GM18868 (cell line): ENCODE results near the gene MAP1A.
A peak's percentile ranks its signal among the peaks of the same experiment; 100 is the strongest.

Experiments
- ATAC-seq: cut with Tn5 transposase; IDR thresholded peaks from one replicate; pipeline ENCODE4 v1.9.1; 2021; ENCODE audit warnings: mild to moderate bottlenecking, moderate library complexity; ENCODE audit not compliant: unreplicated experiment

The MAP1A gene

DNA sequence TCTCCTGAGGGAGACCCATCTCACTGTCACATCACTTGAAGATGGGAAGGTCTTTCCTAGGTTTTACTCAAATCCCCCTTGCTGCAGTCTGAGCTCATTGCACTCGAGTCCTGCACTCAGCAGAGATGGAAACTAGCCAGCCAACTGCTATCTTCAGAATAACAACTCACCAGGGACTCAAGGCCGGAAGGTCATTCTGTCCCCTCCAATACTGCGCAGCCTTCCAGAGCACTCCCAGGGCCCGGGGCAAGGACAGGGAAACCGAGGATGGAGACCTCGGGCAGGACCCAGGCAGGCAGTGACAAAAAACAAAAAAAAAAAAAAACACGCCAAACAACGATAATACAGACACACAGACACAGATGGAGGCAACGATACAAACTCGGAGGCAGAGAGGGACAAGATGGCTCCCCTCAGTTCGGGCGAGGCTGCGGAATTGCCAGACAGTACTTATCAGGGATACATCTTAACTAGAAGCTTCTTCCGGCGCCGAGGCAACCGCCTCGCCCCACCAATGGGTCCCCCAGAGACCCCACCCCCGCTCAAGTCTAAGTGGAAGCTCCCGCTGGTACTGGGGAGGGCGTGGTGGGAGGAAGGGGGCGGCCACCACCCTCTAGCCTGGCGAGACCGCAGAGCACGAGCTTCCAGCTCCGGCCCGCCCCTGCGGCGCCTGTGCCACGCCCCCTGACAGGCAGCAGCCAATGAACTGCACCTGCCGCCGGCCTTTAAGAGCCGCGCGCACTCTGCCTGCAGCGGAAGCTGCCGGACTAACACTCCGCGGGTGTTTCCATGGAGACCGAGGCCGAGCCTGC is 7.0 kb upstream of the MAP1A start:
- peak; percentile 95 for ATAC-seq

DNA sequence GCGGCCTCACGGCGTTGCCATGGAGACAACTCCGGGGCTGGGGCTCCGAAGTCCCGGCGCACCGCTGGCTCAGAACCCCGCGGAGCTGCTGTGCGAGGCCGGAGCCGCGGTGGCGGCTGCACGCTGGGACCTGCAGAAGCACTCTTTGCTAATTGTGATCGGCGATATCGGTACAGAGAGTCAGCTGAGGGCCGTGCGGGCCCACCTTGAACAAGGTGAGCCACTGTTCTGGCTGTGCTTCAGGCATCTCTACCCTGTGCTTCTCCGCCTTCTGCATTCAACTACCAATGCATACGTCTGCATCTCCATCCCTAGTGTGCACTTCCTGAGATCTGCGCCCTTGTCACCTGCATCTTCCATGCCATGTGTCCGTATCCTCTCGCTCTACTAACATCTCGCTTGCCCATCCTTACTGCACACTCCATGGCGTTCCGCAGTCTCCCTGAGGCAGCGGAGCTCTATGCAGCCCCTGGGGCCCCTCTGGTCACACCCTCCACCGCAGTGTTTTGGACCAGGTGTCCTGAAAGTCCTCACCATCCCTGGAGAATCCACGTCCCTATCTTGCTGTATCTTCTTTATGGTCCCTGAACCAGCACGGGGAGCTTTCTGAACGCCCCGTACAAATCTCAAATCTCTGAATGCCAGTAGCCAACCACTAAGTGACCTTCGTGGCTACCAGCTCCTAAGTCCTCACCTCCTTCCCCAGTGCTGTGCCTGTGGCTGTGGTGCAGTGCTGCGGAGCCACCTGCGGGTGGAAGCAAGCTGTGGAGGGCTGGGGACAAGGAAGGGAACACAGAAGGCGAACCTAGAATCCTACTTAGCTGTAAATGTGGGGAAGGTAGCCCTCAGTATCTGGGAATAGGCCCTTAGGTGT is 6.2 kb upstream of the MAP1A start:
- ATAC-seq: peak; percentile 20

DNA sequence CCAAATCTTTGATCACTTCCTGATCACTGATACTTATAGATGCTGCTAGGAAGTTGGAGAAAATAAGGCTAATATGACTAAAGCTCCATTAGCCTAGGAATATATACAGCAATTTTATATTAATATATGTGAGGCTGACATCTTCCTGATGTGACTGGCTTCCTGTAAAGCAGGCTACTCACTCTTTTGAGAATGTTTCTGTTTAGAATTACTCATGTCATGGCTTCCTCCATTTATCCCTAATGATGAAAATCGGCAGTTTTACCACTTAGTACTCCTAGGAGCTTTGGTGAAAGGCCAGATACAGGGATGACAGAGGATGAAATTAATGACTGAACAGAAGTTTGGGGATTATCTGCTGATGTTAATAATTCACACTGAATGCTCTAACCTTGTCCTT is 3.9 kb upstream of the MAP1A start:
- no peak for ATAC-seq

DNA sequence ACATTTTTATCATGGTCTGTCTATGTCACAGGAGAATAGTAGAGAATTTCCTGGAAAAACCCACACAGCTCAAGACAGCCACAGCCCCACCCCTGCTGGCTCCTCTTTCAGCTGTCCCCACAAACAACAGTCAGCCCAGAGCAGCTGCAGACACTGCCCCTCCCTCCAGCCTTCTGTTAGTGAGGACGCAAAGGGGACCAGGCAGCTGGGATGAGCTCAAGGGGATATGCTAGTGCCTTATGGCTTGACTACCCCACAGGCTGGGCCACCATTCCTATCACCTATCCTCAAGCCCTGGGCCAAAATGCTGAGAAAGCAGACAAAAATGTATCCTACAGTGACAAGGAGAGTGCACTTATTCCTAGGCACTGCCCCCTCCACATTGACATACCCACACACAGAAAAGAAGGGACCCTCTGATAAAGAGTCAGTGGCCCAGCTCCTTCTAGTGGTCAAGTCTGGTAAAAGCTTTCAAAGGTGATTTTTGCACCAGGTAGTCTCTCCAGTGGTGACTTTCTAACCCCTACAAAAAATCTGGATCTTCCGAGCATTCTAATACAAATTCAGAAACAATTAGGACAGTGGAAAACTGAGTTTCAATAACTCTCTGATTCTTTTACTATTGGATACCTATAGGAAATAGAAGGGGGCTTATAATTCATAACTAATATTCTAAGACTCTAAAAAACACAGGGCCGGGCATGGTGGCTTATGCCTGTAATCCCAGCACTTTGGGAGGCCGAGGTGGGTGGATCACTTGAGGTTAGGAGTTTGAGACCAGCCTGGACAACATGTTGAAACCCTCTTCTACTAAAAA is 3.0 kb upstream of the MAP1A start:
- no peak for ATAC-seq

DNA sequence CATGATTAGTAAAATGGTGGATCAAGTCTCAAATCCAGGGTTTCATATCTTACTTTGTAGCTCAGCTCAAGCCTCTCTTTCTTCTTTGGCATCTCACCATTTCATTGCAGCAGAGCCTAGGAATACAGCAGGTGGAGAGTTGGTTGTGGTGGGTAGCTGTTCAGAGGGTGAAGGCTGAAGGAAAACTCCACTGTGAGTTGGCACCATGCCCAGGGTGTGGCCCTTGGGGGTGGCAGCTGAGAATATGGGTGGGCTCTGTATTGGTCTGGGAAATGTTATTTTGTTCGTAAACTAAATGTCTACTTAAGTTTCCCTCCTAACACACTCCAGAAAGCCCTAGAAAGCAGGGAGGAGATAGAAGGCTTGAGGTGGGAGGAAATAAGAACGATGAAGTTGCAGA is 1.7 kb upstream of the MAP1A start:
- ATAC-seq: no peak

DNA sequence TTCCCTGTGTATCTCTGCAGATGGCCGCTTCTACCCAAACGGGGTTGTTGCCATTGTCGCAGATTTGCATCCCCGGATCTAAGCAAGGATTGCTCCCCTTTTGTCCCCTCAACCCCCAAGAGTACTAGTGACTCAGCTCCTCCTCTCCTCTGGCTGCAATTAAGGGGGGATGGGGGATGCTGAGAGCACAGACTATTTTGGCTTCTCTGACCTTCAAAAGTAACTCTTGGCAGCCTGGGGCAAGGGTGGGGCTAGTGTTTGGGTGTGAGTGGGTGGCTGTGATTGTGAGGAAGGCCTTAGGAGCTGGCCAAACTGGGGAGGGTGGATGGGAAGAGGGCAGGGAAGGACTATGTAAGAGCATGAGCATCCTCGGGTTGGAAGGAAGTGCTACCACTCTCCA is 1.2 kb upstream of the MAP1A start:
- no peak for ATAC-seq

DNA sequence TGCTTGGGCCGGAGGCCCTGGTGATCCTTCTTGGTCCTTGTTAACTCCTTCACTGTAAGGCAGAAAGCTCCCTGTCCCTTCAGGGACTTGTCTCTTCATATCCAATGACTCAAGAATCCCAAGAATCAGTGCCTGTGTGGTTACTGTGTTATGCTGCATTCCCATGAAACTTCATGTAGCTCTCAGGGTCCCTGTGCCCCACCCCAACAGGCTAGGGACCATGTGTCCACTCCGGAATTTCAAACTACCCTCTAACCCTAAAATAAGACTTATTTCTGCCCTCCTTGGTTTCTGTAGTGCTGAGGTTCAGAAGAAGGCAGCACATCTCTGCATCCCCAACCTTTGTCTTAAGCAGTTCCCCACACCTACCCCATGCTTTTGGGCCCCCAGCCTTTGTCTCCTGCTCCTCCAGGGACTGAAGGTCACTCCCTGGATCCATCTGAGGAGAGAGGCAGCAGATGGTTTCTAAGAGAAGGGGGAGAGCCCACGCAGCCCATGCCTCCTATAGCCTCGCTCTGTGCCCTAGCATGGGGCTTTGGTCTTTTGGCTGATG is 531 bp upstream of the MAP1A start:
- no peak for ATAC-seq

DNA sequence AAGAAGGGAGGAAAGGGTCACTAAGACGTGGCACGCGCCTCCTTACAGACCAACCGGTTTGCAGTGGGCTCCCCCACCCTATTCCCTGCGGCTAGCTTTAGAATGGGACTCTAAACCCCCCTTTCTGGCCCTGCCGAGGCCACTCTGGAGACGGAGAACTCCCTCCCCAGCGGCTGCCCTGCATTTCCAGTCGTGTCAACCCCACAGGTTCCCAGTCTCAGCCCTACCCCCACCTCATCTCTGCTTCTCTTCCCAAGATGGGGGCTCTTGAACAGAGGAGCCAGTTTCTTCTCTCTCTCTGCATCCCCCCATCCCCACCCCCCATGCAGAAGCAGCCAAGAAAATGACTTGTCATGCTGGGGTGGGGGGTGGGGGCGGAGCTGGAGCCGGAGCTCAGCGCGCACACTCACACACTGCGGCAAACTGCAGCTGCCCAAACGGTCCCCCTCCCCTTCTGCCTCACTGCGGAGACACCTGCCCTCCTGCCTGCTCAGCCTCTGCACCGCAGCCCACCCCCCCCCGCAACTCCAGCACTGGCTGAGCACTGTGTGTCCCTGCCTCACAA is 871 bp downstream of the MAP1A start:
- ATAC-seq: no peak

DNA sequence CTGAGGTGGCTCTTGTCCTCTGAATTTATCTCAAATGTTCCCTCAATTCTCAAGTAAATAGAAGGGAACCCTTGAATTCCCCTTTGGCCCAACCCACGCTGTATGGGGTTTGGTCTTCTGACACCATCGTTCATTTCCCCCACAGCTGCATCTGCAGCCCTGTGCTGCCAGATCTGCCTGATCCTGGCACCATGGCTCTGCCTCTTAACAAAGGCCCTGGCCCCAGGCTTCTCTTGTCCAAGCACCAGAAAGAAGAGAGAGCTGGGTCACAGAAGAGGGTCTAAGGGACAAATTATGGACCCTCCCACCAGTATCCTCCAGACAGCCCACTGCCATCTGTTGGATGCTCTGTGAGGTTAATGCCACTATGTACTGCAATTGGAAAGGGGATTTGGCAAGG is 1.8 kb downstream of the MAP1A start:
- no peak for ATAC-seq

DNA sequence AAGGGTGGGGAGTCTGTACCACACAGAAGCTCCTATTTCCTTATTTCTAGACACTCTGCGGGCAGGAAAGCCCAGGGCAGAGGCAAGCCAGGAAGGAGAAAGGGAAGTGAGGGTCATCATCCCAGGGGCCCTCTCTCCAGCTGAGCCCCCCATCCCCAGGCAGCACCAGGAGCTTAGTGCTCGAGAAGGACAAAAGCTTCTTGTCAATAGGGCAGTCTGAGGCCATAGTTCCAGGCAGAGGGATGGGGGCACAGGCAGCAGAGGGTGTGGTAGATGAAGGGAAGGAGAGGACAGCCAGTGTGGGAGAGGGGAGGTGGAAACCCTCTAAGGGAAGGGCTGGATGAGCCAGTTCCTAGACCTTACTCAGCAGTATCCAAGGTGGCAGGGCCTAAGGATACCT is 2.7 kb downstream of the MAP1A start:
- ATAC-seq: no peak

DNA sequence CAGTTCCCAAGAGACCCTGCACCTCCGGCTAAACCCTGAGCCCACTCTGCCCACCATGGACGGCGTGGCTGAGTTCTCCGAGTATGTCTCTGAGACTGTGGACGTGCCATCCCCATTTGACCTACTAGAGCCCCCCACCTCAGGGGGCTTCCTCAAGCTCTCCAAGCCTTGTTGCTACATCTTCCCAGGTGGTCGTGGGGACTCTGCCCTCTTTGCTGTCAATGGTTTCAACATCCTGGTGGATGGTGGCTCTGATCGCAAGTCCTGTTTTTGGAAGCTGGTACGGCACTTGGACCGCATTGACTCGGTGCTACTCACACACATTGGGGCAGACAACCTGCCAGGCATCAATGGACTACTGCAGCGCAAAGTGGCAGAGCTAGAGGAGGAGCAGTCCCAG is 4.0 kb downstream of the MAP1A start:
- no peak for ATAC-seq

DNA sequence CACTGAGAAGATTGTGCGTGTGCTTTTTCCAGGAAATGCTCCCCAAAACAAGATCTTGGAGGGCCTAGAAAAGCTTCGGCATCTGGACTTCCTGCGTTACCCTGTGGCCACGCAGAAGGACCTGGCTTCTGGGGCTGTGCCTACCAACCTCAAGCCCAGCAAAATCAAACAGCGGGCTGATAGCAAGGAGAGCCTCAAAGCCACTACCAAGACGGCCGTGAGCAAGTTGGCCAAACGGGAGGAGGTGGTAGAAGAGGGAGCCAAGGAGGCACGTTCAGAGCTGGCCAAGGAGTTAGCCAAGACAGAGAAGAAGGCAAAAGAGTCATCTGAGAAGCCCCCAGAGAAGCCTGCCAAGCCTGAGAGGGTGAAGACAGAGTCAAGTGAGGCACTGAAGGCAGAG is 4.8 kb downstream of the MAP1A start:
- ATAC-seq: no peak

DNA sequence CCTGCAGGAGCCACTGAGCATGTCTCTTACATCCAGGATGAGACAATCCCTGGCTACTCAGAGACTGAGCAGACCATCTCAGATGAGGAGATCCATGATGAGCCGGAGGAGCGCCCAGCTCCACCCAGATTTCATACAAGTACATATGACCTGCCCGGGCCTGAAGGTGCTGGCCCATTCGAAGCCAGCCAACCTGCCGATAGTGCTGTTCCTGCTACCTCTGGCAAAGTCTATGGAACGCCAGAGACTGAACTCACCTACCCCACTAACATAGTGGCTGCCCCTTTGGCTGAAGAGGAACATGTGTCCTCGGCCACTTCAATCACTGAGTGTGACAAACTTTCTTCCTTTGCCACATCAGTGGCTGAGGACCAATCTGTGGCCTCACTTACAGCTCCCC is 6.2 kb downstream of the MAP1A start:
- ATAC-seq: no peak

DNA sequence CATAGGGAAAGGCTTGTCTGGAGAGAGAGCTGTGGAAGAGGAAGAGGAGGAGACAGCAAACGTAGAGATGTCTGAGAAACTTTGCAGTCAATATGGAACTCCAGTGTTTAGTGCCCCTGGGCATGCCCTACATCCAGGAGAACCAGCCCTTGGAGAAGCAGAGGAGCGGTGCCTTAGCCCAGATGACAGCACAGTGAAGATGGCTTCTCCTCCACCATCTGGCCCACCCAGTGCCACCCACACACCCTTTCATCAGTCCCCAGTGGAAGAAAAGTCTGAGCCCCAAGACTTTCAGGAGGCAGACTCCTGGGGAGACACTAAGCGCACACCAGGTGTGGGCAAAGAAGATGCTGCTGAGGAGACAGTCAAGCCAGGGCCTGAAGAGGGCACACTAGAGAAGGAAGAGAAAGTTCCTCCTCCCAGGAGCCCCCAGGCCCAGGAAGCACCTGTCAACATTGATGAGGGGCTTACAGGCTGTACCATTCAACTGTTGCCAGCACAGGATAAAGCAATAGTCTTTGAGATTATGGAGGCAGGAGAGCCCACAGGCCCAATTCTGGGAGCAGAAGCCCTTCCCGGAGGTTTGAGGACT is 6.9 kb downstream of the MAP1A start:
- no peak for ATAC-seq

DNA sequence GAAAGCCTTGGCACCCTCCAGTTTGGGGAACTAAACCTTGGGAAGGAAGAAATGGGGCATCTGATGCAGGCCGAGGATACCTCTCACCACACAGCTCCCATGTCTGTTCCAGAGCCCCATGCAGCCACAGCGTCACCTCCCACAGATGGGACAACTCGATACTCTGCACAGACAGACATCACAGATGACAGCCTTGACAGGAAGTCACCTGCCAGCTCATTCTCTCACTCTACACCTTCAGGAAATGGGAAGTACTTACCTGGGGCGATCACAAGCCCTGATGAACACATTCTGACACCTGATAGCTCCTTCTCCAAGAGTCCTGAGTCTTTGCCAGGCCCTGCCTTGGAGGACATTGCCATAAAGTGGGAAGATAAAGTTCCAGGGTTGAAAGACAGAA is 7.7 kb downstream of the MAP1A start:
- no peak for ATAC-seq

DNA sequence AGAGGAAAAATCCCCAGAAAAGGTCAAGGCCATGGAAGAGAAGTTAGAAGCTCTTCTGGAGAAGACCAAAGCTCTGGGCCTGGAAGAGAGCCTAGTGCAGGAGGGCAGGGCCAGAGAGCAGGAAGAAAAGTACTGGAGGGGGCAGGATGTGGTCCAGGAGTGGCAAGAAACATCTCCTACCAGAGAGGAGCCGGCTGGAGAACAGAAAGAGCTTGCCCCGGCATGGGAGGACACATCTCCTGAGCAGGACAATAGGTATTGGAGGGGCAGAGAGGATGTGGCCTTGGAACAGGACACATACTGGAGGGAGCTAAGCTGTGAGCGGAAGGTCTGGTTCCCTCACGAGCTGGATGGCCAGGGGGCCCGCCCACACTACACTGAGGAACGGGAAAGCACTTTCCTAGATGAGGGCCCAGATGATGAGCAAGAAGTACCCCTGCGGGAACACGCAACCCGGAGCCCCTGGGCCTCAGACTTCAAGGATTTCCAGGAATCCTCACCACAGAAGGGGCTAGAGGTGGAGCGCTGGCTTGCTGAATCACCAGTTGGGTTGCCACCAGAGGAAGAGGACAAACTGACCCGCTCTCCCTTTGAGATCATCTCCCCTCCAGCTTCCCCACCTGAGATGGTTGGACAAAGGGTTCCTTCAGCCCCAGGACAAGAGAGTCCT is 9.0 kb downstream of the MAP1A start:
- ATAC-seq: no peak

DNA sequence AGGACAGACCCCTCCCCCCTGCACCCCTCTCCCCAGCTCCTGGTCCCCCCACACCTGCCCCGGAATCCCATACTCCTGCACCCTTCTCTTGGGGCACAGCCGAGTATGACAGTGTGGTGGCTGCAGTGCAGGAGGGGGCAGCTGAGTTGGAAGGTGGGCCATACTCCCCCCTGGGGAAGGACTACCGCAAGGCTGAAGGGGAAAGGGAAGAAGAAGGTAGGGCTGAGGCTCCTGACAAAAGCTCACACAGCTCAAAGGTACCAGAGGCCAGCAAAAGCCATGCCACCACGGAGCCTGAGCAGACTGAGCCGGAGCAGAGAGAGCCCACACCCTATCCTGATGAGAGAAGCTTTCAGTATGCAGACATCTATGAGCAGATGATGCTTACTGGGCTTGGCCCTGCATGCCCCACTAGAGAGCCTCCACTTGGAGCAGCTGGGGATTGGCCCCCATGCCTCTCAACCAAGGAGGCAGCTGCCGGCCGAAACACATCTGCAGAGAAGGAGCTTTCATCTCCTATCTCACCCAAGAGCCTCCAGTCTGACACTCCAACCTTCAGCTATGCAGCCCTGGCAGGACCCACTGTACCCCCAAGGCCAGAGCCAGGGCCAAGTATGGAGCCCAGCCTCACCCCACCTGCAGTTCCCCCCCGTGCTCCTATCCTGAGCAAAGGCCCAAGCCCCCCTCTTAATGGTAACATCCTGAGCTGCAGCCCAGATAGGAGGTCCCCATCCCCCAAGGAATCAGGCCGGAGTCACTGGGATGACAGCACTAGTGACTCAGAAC is 9.8 kb downstream of the MAP1A start:
- no peak for ATAC-seq

DNA sequence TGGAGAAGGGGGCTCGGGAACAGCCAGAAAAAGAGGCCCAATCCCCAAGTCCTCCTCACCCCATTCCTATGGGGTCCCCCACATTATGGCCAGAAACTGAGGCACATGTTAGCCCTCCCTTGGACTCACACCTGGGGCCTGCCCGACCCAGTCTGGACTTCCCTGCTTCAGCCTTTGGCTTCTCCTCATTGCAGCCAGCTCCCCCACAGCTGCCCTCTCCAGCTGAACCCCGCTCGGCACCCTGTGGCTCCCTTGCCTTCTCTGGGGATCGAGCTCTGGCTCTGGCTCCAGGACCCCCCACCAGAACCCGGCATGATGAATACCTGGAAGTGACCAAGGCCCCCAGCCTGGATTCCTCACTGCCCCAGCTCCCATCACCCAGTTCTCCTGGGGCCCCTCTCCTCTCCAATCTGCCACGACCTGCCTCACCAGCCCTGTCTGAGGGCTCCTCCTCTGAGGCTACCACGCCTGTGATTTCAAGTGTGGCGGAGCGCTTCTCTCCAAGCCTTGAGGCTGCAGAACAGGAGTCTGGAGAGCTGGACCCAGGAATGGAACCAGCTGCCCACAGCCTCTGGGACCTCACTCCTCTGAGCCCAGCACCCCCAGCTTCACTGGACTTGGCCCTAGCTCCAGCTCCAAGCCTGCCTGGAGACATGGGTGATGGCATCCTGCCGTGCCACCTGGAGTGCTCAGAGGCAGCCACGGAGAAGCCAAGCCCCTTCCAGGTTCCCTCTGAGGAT is 10.6 kb downstream of the MAP1A start:
- ATAC-seq: no peak
